ENCODE data around the gene WWC2. TPM values are rescaled to one million over a fixed set of nuclear protein-coding genes. Genes with fewer than 3 reads are reported as not detected.

The WWC2 gene
- total RNA-seq (2014; rRNA removed; shearing (Covaris generic)) (not detected in 2 replicates), total RNA-seq (2022) (not detected in 2 replicates), Bru-seq, nascent RNA (percentile 7 among the genes with signal in this experiment), BruChase-seq, experiment 1, labeled RNA remaining after a 6-hour chase (percentile 9 among the genes with signal in this experiment), BruChase-seq, experiment 2, labeled RNA remaining after a 2-hour chase (percentile 10 among the genes with signal in this experiment)
- long read RNA-seq: 0 reads

DNA sequence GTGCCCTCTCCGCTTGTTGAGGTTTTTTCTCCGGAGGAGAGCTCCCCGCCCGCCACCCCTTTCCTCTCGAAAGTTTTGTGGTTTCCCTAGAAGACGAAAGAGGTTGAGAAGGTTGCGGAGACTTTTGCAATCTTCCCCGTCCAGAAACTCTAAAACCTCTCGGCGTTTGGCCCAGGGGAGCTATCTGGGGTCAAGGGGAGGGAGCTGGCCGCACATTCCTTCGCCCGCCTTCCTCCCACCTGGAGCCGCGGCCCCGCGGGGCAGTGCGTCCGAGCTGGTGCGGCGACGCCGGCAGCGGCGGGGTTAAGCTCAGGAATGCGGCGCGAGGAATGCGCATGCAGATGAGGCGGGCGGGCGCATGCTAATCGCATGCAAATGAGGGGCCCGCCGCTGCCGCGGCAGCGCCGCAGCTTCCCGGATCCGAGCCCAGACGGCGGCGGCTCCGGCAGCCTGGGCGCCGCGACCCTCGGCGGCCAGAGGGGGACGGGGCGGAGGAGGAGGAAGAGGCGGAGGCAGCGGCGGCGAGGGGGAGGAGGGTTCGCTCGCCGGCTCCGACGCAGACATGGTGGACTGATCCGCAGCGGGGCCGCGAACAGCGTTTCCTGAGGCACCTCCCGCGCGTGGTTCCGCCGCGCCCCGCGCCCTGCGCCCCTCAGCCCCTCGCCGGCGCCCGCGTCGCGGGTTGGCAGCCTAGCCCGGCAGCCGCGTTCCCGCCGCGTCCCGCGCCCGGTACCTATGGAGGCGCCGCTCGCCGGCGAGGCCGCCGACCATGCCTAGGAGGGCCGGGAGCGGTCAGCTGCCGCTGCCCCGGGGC, at the start of gene WWC2:
Gene WWC2, plus strand, starts transcription at position 535 of the 814 bp plus-strand sequence. Its CDS starts 235 bp downstream, at position 770.
- ChIA-PET POLR2A (interaction anchor here (0.5 to 0.6 kb wide), 2 partner anchors 18 to 94 kb away, joined by 3 read pairs; no protein-coding TSS in a partner anchor), CTCF (ENCODE audit: unreplicated experiment) (no interaction called here)
- no peak within 1 kb of the TSS for H3K27ac ChIP-seq (ENCODE audit: low read depth, low read length, poor library complexity, severe bottlenecking)
- no peaks in the 10 kb centered on the region for H3K79me2 ChIP-seq (ENCODE audit: insufficient read depth, low read depth, low read length)
- no peaks in the 10 kb centered on the region for H3K36me3 ChIP-seq (ENCODE audit: insufficient read depth, low read length)
- BruUV-seq (replicated peaks): no TSS peak
- no peak within 1 kb of the TSS for H3K4me3 ChIP-seq (ENCODE audit: low read depth, low read length, poor library complexity, severe bottlenecking)
- H3K4me1 ChIP-seq (ENCODE audit: insufficient read depth, low read length, poor library complexity, severe bottlenecking): no peaks in the 10 kb centered on the region
- H3K4me2 ChIP-seq (ENCODE audit: low read length): no peak within 1 kb of the TSS
- H2AFZ ChIP-seq (ENCODE audit: low read length): no peak within 1 kb of the TSS
- no peak for DNase-seq (ENCODE audit: low spot score)
- no peaks in the 10 kb centered on the region for H3K9me3 ChIP-seq (ENCODE audit: low read length)
- no peaks in the 10 kb centered on the region for H3K9me2 ChIP-seq (ENCODE audit: insufficient read depth, low read length)
- no peaks in the 10 kb centered on the region for H4K20me1 ChIP-seq (ENCODE audit: insufficient read depth, low read length)
- intact Hi-C loops (cut with micrococcal nuclease; ENCODE audit: unreplicated experiment): no loop called here
- TF ChIP-seq, protein P1, sequence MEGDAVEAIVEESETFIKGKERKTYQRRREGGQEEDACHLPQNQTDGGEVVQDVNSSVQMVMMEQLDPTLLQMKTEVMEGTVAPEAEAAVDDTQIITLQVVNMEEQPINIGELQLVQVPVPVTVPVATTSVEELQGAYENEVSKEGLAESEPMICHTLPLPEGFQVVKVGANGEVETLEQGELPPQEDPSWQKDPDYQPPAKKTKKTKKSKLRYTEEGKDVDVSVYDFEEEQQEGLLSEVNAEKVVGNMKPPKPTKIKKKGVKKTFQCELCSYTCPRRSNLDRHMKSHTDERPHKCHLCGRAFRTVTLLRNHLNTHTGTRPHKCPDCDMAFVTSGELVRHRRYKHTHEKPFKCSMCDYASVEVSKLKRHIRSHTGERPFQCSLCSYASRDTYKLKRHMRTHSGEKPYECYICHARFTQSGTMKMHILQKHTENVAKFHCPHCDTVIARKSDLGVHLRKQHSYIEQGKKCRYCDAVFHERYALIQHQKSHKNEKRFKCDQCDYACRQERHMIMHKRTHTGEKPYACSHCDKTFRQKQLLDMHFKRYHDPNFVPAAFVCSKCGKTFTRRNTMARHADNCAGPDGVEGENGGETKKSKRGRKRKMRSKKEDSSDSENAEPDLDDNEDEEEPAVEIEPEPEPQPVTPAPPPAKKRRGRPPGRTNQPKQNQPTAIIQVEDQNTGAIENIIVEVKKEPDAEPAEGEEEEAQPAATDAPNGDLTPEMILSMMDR (conservative IDR thresholded peaks at IDR 0.05; ENCODE audit: low read length): no peak
- TF ChIP-seq EZH2phosphoT487 (IDR thresholded peaks at IDR 0.05; ENCODE audit: borderline replicate concordance, low read depth, low read length): no peak

DNA sequence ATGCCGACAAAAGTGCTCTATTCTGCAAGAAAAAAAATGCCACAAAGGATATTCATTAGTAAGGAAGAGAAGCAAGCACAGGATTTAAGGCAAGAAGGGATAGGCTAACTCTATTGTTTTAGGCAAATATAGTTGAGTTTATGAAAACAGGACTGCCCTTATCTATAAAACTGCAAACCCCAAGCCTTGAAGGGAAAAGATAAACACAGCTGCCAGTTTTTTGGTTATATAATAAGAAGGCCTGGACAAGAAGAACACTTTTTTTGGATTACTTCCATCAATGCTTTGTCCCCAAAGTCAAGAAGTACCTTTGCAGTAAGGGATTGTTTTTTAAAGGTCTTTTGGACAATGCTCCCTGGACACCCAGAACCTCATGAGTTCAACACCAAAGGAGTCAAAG, 45.4 kb upstream of the WWC2 start:
- H3K4me1 ChIP-seq (ENCODE audit: insufficient read depth, low read length, poor library complexity, severe bottlenecking): no peaks in the 10 kb centered on the region
- no peak overlapping the region for H3K4me3 ChIP-seq (ENCODE audit: low read depth, low read length, poor library complexity, severe bottlenecking)
- H3K9me3 ChIP-seq (ENCODE audit: low read length): no peaks in the 10 kb centered on the region
- no peaks in the 10 kb centered on the region for H4K20me1 ChIP-seq (ENCODE audit: insufficient read depth, low read length)
- no peak overlapping the region for H3K4me2 ChIP-seq (ENCODE audit: low read length)
- intact Hi-C loops (cut with micrococcal nuclease; ENCODE audit: unreplicated experiment): no loop called here
- no peak for DNase-seq (ENCODE audit: low spot score)
- no peaks in the 10 kb centered on the region for H3K36me3 ChIP-seq (ENCODE audit: insufficient read depth, low read length)
- no peak overlapping the region for H3K27ac ChIP-seq (ENCODE audit: low read depth, low read length, poor library complexity, severe bottlenecking)
- ChIA-PET POLR2A (no interaction called here), CTCF (ENCODE audit: unreplicated experiment) (no interaction called here)
- H3K79me2 ChIP-seq (ENCODE audit: insufficient read depth, low read depth, low read length): no peaks in the 10 kb centered on the region
- no peak for TF ChIP-seq EZH2phosphoT487 (IDR thresholded peaks at IDR 0.05; ENCODE audit: borderline replicate concordance, low read depth, low read length)
- TF ChIP-seq, protein P1 (conservative IDR thresholded peaks at IDR 0.05; ENCODE audit: low read length): no peak
- no TSS peak for BruUV-seq (replicated peaks)
- no peaks in the 10 kb centered on the region for H3K9me2 ChIP-seq (ENCODE audit: insufficient read depth, low read length)
- no peak overlapping the region for H2AFZ ChIP-seq (ENCODE audit: low read length)
